Pancreas (tissue), 10 donors: ENCODE data around the gene COX10. TPM values are rescaled to one million over a fixed set of nuclear protein-coding genes. Genes with fewer than 3 reads are reported as not detected.
A peak's percentile ranks its signal among the peaks of the same experiment; 100 is the strongest.

ENCODE experiments used
- ATAC-seq, 4 donors: fragments of 200-7000 bp; cut with Tn5 transposase; one replicate each; pipeline versions ENCODE4 v1.8.0 to v1.9.1; 2020; ENCODE audit warnings: mild to moderate bottlenecking in 4 of 4, moderate library complexity in 4 of 4
- DNase-seq, 6 donors: peaks; one replicate each; pipeline ENCODE4 v3.0.0-alpha.2; 2020
- FAIRE-seq: peaks from 2 replicates; lab custom pipeline; 2012; peaks lifted over from hg19 to GRCh38; lab: Jason Lieb, UNC
- H3K27ac ChIP-seq, 4 donors: fragments of 200-600 bp; sonication (generic); 1 replicate in 3 of 4; 2 replicates in 1 of 4; pipeline versions ENCODE4 v1.5.0 to v1.8.0; 2020
- H3K27me3 ChIP-seq, 4 donors: fragments of 200-600 bp; one replicate each; pipeline ENCODE4 v1.8.0; 2021
- H3K36me3 ChIP-seq, 3 donors: fragments of 200-600 bp; sonication (generic) in 1 of 3; one replicate each; pipeline versions ENCODE4 v1.5.0 to v1.8.0; 2020 to 2021
- H3K4me1 ChIP-seq, 3 donors: fragments of 200-600 bp; one replicate each; pipeline ENCODE4 v1.8.0; 2021
- H3K4me3 ChIP-seq, 4 donors: fragments of 200-600 bp; sonication (generic) in 2 of 4; one replicate each; pipeline versions ENCODE4 v1.5.0 to v1.8.0; 2020 to 2021
- H3K9me3 ChIP-seq, 4 donors: fragments of 200-600 bp; one replicate each; pipeline ENCODE4 v1.8.0; 2021
- WGBS, 2 donors: extraction: QIAGEN DNeasy Blood & Tissue Kit; methylation state at CpG; one replicate each; pipeline ENCODE4 v1.1.7; 2013; 5-methylcytosine and 5-hydroxymethylcytosine counted together
- intact Hi-C, 3 donors: fragments of 100-400 bp; cut with DNase I; formaldehyde crosslinking; loops; one replicate each; pipeline versions ENCODE4 v1.11.1 to v1.14.2; 2022
- polyA plus RNA-seq, 2 donors: library from polyadenylated mRNA; stranded (reverse); fragments of 200-250 nt; gene quantifications; one replicate each; pipeline ENCODE4 v1.2.3, GENCODE V29; 2013
- total RNA-seq, 6 donors: library from RNA; stranded (reverse); fragmentation: NEBNext Ultra II Directional in 4 of 6; extraction: Animal tissue kit (Norgen Biotek cat#: 25700) in 4 of 6; gene quantifications; one replicate each; pipeline versions ENCODE4 v1.2.1 to v1.2.4, GENCODE V29; 2021 to 2023
- TF ChIP-seq, protein P1 (sequence below), 4 donors: fragments of 200-600 bp; sonication (generic) in 3 of 4; IDR thresholded peaks; one replicate each; pipeline versions ENCODE4 v1.5.0 to v1.8.0; 2021; ENCODE audit warnings: antibody characterized with exemption in 4 of 4
- donor health status: healthy with polysubstance abuse.
- donor health status: DM: no; HTN: no; CAD: no; lungs with moderate emphysema.
- donor health status: DM: no; HTN: no; CAD: no.
- donor health status: control.
- donor health status: control.
- donor health status: Bipolar disorder and iron deficiency.
- donor health status: DM: yes; HTN: yes; CAD: no.
- donor health status: DM: no; HTN: no; CAD: no.
- donor health status: DM: no; HTN: no; CAD: no.
- donor health status: DM: yes; HTN: yes; CAD: no.

The COX10 gene
- total and polyA plus RNA-seq, 8 donors = 4.4 to 10.3 (median 6.0) TPM

DNA sequence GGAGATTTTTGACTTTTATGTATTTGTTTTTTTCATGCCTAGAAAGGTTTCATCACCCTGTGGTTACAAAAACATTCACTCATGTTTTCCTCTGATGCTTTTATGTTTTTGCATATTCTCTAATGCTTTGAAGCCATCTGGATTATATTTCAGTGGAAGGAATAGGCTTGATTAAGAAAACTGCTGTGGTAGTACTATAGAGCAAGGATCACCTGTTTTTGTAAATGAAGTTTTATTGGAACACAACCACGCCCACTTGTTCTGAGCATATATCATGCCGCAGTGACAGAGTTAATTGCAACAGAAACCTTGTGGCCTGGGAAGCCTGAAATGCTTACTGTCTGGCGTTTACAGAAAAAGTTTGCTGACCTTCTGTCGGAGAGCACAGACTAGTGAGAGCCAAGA lies 11.5 kb downstream of the COX10 start:
- Histone ChIP-seq H3K9me3 (no peaks in the 10 kb centered on the region), H3K4me1 (peaks cover 0 to 2% (median 1%) of the 10 kb centered on the region in 3 donors), H3K4me3 (no peak overlapping the region), H3K27me3 (no peaks in the 10 kb centered on the region), H3K36me3 (peaks cover 0 to 23% (median 0%) of the 10 kb centered on the region in 3 donors), H3K27ac (no peak overlapping the region)
- intact Hi-C loops = no loop called here
- DNase-seq (no peak), ATAC-seq (no peak), FAIRE-seq (no peak)
- TF ChIP-seq, protein P1, sequence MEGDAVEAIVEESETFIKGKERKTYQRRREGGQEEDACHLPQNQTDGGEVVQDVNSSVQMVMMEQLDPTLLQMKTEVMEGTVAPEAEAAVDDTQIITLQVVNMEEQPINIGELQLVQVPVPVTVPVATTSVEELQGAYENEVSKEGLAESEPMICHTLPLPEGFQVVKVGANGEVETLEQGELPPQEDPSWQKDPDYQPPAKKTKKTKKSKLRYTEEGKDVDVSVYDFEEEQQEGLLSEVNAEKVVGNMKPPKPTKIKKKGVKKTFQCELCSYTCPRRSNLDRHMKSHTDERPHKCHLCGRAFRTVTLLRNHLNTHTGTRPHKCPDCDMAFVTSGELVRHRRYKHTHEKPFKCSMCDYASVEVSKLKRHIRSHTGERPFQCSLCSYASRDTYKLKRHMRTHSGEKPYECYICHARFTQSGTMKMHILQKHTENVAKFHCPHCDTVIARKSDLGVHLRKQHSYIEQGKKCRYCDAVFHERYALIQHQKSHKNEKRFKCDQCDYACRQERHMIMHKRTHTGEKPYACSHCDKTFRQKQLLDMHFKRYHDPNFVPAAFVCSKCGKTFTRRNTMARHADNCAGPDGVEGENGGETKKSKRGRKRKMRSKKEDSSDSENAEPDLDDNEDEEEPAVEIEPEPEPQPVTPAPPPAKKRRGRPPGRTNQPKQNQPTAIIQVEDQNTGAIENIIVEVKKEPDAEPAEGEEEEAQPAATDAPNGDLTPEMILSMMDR (IDR thresholded peaks at IDR 0.05) = no peak
- 77% methylated on average over 4 of the region's 4 CpGs for WGBS, 2 donors

DNA sequence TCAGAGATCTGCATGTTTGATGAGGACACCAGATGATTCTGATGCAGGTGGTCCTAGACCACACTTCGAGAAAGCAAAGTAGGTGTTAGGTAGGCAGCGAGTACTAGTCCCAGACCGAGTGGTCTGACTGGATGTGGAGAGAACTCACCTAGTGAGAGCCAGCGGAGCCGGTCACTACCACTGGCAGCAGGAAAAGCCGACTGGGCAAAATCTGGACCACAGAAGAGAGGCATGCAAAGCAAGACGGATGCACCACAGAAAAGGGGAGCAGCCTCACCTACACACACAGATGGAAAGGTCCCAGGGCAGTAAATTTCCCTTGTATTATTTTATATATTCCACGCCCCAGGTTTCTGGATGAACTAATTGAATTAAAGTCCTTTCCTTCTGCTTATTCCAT lies 13.5 kb downstream of the COX10 start:
- whole genome bisulfite sequencing, 2 donors = 91 to 94% methylated on average over 8 of the region's 8 CpGs
- TF ChIP-seq, protein P1 (IDR thresholded peaks at IDR 0.05) = no peak
- H3K27me3 ChIP-seq = no peaks in the 10 kb centered on the region
- peaks cover 0 to 8% (median 0%) of the 10 kb centered on the region in 3 donors for H3K36me3 ChIP-seq
- H3K4me1 ChIP-seq = peaks cover 0 to 11% (median 10%) of the 10 kb centered on the region in 3 donors
- H3K9me3 ChIP-seq = no peaks in the 10 kb centered on the region
- no peak overlapping the region for H3K27ac ChIP-seq
- no peak for DNase-seq
- H3K4me3 ChIP-seq = no peak overlapping the region
- intact Hi-C loops = no loop called here
- FAIRE-seq = no peak
- ATAC-seq = no peak

DNA sequence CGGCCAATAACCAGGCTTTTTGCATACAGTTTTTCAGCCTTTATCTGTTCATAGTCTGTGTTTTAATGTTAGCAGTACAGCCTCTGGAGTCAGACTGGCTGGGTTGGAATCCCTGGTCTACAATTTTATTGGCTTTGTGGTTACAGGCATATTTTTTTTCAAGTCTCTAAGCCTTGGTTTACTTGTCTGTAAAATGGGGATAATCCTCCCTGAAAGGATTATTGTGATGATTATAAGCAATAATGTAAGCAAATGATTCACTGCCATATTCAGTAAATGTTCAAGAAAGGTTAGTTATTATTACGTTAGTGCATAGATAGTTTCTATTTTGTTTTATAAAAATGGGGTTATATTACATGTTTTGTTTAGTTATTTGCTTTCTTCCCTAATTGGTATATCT lies 15.7 kb downstream of the COX10 start:
- ATAC-seq = no peak
- DNase-seq = no peak
- H3K4me3 ChIP-seq = no peak overlapping the region
- H3K4me1 ChIP-seq = peaks cover 0 to 11% (median 10%) of the 10 kb centered on the region in 3 donors
- H3K27me3 ChIP-seq = no peaks in the 10 kb centered on the region
- no peaks in the 10 kb centered on the region for H3K36me3 ChIP-seq
- intact Hi-C loops = no loop called here
- no peak overlapping the region for H3K27ac ChIP-seq
- no peaks in the 10 kb centered on the region for H3K9me3 ChIP-seq
- 95 to 96% methylated on average over 2 of the region's 2 CpGs for WGBS, 2 donors
- TF ChIP-seq, protein P1 (IDR thresholded peaks at IDR 0.05) = no peak
- FAIRE-seq = no peak

DNA sequence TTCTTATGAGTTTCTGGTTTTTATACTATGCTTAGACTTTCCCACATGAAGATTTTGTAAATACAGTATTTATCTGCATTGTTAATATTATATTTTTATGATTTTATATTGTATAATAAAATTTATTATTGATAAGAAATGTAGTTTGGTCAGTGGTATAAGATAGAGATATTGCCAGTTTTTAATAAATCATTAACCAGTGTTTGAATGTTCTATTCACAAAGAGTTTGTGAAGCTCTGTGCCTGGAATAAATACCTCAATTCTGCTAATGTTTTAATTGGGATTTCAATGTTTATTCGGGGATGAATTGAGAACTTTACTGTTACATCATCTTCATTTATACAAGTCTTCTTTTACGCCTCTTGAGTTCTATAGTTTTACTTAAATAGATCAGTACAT lies 16.9 kb downstream of the COX10 start:
- Histone ChIP-seq H3K4me3 (no peak overlapping the region), H3K27ac (no peak overlapping the region), H3K9me3 (no peaks in the 10 kb centered on the region), H3K4me1 (peaks cover 0 to 11% (median 10%) of the 10 kb centered on the region in 3 donors), H3K36me3 (no peaks in the 10 kb centered on the region), H3K27me3 (no peaks in the 10 kb centered on the region)
- DNase-seq = no peak
- TF ChIP-seq, protein P1 (IDR thresholded peaks at IDR 0.05) = no peak
- ATAC-seq = peak in 1 of 4 donors; percentile 53
- WGBS, 2 donors = 31 to 33% methylated on average over 2 of the region's 2 CpGs
- peak; percentile 86 for FAIRE-seq
- intact Hi-C loops = no loop called here

GRCh38 chr17:14089179-14089578 lies 19.9 kb downstream of the COX10 start:
- ATAC-seq = no peak
- TF ChIP-seq, protein P1 (IDR thresholded peaks at IDR 0.05) = no peak
- no peak for FAIRE-seq
- 82 to 92% methylated on average over 1 of the region's 1 CpG for WGBS, 2 donors
- Histone ChIP-seq H3K36me3 (no peaks in the 10 kb centered on the region), H3K4me3 (no peak overlapping the region), H3K27me3 (no peaks in the 10 kb centered on the region), H3K9me3 (no peaks in the 10 kb centered on the region), H3K4me1 (peaks cover 3 to 11% (median 10%) of the 10 kb centered on the region in 3 donors), H3K27ac (no peak overlapping the region)
- intact Hi-C loops = no loop called here
- DNase-seq = no peak
